Measurements from ENCODE around the gene SPATC1L.
A peak's percentile ranks its signal among the peaks of the same experiment; 100 is the strongest.
"Not testable (repeated sequence)": the region's sequence is repeated elsewhere in the genome, so short reads cannot be mapped to it uniquely, and the experiment has no call there.

Gene SPATC1L

DNA sequence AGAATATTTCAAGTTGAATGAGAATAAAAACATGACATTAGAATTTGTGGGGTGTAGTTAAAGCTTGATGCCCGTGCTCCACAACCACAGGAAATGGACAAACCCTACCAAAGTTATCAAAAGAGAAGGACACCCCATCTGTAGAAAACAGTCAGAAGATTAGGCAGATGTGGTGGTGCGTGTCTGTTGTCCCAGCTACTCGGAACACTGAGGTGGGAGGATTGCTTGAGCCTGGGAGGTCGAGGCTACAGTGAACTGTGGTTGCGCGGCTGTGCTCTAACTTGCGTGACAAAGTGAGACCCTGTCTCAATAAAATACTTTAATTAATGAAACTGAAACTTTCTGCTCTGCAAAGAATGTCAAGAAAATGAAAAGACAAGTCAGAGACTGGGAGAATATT, 1.5 kb upstream of the SPATC1L start:
- TF ChIP-seq, protein P1, sequence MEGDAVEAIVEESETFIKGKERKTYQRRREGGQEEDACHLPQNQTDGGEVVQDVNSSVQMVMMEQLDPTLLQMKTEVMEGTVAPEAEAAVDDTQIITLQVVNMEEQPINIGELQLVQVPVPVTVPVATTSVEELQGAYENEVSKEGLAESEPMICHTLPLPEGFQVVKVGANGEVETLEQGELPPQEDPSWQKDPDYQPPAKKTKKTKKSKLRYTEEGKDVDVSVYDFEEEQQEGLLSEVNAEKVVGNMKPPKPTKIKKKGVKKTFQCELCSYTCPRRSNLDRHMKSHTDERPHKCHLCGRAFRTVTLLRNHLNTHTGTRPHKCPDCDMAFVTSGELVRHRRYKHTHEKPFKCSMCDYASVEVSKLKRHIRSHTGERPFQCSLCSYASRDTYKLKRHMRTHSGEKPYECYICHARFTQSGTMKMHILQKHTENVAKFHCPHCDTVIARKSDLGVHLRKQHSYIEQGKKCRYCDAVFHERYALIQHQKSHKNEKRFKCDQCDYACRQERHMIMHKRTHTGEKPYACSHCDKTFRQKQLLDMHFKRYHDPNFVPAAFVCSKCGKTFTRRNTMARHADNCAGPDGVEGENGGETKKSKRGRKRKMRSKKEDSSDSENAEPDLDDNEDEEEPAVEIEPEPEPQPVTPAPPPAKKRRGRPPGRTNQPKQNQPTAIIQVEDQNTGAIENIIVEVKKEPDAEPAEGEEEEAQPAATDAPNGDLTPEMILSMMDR (conservative IDR thresholded peaks at IDR 0.05; ENCODE audit: control insufficient read depth, insufficient read depth, low read depth, low read length), result no peak
- H3K4me3 ChIP-seq (ENCODE audit: control insufficient read depth, low read depth, low read length), result no peak overlapping the region
- DNase-seq (ENCODE audit: low read depth), result no peak

- TF ChIP-seq, protein P1 (conservative IDR thresholded peaks at IDR 0.05; ENCODE audit: control insufficient read depth, insufficient read depth, low read depth, low read length), result no peak
- DNase-seq (ENCODE audit: low read depth), result peak; percentile 62
- H3K4me3 ChIP-seq (ENCODE audit: control insufficient read depth, low read depth, low read length), result peak overlapping the region; percentile 26
Measured at GRCh38 chr21:46184625-46185555, 631 bp upstream of the SPATC1L start.

- not testable (repeated sequence) for H3K4me3 ChIP-seq (ENCODE audit: control insufficient read depth, low read depth, low read length); DNase-seq (ENCODE audit: low read depth)
Measured at GRCh38 chr21:46183337-46183909, 836 bp downstream of the SPATC1L start.

GRCh38 chr21:46182548-46183336, 1.5 kb downstream of the SPATC1L start:
- TF ChIP-seq, protein P1 (conservative IDR thresholded peaks at IDR 0.05; ENCODE audit: control insufficient read depth, insufficient read depth, low read depth, low read length), result no peak
- no peak overlapping the region for H3K4me3 ChIP-seq (ENCODE audit: control insufficient read depth, low read depth, low read length)
- no peak for DNase-seq (ENCODE audit: low read depth)

- H3K4me3 ChIP-seq (ENCODE audit: control insufficient read depth, low read depth, low read length), result no peak overlapping the region
- no peak for DNase-seq (ENCODE audit: low read depth)
- TF ChIP-seq, protein P1 (conservative IDR thresholded peaks at IDR 0.05; ENCODE audit: control insufficient read depth, insufficient read depth, low read depth, low read length), result no peak
Measured at GRCh38 chr21:46181953-46182547, 2.2 kb downstream of the SPATC1L start.

GRCh38 chr21:46181436-46181835, 2.8 kb downstream of the SPATC1L start:
- no peak overlapping the region for H3K4me3 ChIP-seq (ENCODE audit: control insufficient read depth, low read depth, low read length)
- DNase-seq (ENCODE audit: low read depth), result no peak
- TF ChIP-seq, protein P1 (conservative IDR thresholded peaks at IDR 0.05; ENCODE audit: control insufficient read depth, insufficient read depth, low read depth, low read length), result no peak

Measured in fibroblast of mammary gland (primary cell).